Forelimb muscle (tissue), 1 donor: ENCODE measurements around the gene BRSK1. TPM values are rescaled to one million over a fixed set of nuclear protein-coding genes. Genes with fewer than 3 reads are reported as not detected.

ENCODE experiments used
- DNase-seq: peaks from one replicate; pipeline ENCODE4 v3.0.0-alpha.2; 2013; ENCODE audit warnings: low read depth
- polyA plus RNA-seq: library from polyadenylated mRNA; unstranded; fragments of 120-200 nt; gene quantifications from one replicate; pipeline ENCODE4 v1.2.1, GENCODE V29; 2013; ENCODE audit not compliant: insufficient read length

Gene BRSK1
- polyA plus RNA-seq, 1 donor = 7.4 TPM

DNA sequence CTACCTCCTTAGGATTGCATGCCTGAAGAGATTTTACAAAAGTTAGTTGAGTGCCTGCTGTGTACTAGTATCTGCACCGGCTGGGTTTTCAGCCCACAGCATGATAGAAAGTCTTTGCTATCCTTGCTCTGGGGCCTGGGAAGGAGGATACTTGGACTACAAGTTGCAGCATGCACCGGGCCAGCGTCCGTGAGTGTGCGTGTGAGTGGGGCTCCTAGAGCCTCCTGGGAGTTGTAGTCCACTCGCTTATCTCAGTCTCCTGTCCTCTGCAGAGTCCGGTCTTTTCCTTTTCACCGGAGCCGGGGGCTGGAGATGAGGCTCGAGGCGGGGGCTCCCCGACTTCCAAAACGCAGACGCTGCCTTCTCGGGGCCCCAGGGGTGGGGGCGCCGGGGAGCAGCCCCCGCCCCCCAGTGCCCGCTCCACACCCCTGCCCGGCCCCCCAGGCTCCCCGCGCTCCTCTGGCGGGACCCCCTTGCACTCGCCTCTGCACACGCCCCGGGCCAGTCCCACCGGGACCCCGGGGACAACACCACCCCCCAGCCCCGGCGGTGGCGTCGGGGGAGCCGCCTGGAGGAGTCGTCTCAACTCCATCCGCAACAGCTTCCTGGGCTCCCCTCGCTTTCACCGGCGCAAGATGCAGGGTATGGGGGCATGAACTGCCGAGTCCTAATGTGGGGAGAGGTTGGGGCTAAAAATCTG, 20.6 kb downstream of the BRSK1 start:
- no peak for DNase-seq

DNA sequence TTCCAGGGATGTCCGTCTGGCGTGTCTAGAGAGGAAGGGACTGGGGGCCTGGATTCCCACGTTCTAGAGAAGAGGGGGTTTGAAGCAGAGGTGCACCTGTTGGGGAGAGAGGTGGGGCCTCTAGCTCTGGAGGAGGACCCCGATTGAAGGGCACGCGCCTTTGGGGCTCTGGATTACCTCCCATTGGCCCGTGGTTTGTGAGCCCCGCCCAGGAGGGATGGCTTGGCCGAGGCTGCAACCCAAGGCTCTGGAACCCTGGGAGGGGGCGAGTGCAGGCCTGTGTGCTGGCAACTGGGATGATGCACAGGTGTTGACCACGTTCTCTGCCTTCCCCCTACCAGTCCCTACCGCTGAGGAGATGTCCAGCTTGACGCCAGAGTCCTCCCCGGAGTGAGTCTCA, 21.2 kb downstream of the BRSK1 start:
- no peak for DNase-seq

DNA sequence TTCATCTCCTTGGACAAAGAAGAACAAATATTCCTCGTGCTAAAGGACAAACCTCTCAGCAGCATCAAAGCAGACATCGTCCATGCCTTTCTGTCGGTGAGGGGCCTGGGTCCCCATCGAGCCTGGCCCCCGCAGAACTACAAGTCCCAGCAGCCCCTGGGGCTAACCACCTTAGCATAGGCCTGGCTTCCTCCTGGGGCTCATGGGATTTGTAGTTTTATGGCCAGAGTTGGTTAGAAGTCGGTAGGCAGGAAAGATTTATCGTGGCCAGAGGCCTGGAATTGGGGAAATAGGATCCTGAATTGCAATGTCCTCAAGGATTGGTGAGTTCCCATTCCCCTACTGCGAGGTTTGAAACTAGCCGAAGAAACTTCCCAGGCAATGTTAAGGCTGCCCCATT, 21.7 kb downstream of the BRSK1 start:
- DNase-seq = no peak

DNA sequence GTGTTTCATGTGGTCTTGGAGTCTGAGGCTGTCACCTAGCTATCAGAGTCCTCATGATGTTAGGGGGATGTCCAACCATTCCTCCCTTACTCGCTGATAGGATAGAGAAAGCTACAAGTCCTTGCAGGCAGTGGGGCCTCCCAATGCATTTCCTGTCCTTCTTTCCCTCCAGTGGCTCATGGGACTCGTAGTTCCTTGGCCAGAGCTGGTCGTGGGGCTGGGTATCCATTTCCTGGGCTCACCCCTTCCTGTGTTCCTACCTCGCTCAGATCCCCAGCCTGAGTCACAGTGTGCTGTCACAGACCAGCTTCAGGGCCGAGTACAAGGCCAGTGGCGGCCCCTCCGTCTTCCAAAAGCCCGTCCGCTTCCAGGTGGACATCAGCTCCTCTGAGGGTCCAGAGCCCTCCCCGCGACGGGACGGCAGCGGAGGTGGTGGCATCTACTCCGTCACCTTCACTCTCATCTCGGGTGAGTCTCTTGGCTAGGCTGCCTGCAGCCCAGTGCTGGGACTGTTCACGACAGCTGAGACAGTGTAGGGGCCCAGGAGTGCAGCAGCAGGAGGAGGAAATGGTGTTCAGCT, 22.3 kb downstream of the BRSK1 start:
- no peak for DNase-seq

GRCh38 chr19:55306712-55307111, 22.9 kb downstream of the BRSK1 start:
- DNase-seq = no peak

- no peak for DNase-seq
Observed at GRCh38 chr19:55308281-55308680, 24.5 kb downstream of the BRSK1 start.

DNA sequence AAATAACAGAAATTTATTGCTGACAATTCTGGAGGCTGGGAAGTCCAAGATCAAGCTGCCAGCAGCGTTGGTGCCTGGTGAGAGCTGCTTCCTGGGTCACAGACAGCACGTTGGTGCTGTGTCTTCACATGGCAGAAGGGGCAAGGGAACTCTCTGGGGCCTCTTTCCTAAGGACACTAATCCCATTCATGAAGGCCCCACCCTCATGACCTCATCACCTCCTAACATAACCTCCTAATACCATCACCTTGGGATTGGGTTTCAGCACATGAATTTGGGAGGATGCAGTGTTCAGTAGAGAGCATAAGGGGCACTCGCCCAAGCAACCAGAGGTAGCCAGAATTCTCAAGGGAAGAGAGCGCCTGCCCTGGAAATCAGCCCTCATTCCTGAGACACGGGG, 25.7 kb downstream of the BRSK1 start:
- no peak for DNase-seq

GRCh38 chr19:55310498-55310897, 26.7 kb downstream of the BRSK1 start:
- DNase-seq = no peak

DNA sequence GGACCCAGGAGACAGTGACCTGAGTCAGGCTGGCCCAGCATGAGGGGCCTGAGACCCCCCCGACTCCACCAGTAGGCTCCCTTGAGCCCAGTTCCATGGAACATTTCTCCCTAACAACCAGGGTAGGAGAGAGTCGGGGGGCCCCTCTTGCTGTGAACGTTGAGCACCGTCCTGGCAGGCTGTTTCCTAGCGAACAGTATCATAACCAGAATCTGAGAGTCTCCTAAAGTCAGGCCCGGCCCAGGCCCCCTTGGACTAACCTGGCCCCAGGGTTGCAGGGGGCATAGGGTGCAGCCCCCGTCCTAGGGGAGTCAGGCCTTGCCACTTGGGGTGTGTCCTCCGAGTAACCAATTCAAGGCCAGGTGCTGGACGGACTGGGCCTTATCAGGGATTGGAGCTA, 27.6 kb downstream of the BRSK1 start:
- DNase-seq = no peak

- DNase-seq = no peak
Observed at GRCh38 chr19:55311797-55312196, 28.0 kb downstream of the BRSK1 start.

DNA sequence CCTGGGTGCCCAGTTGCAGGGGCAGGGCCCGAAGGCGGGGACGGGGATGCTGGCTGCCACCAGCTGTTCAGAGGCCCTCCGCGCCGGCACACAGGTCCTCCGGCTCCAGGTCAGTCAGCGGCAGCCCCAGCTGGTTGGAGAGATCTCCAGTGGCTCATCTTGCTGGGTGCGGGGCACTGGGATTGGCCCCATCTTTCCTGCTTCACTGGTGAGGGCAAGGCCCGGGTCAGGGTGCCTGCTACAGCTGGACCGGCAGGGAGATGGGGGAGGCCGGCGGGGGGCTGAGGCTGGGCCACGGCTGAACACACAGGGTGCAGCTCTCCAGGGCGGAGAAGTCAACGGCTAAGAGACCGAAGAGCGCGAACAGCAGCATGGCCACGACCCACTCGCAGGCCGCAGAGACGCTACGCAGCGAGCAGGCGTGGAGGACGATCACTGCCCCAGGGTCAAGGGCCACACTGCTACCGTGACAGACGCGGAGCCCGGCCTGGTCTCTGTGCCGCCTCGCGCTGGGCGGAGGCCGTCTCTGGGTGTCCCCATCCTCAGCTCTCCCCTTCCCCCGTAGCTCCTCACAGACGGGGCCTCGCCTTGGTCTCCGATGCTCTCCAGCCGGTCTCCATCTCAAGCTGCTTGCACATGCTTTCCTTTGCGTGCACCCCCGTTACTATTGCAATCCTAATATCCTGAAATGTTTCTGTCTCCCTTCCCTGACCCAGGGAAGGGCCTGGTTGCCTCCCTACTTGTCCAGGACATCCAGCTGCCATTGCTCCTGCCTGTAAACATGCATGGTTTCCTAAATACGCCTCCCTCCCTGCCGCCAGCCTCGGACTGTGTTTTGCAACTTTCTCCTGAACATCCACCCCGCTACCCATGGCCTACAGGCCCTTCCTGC, 29.1 kb downstream of the BRSK1 start:
- no peak for DNase-seq

DNA sequence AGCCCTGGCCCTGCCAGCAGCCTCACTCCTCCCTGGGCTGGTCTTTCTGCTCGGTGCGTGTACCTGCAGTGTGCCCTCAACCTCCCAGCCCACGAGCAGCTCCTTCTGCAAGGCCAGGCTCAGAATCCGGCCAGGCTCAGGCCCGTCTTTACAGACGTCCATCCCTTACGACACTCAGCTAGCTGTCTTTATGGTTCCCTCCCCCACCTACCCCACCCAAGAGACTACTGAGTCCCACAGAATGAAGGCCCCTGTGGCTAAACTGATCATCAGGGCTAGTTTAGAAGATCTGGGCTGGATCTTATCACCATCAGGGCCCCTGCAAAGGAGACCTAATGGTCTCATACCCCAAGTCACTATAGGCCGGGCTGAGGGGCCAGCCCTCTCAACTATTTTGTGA, 30.6 kb downstream of the BRSK1 start:
- DNase-seq = no peak

- DNase-seq = no peak
Observed at GRCh38 chr19:55315956-55316525, 32.2 kb downstream of the BRSK1 start.

- no peak for DNase-seq
Observed at GRCh38 chr19:55316646-55317045, 32.8 kb downstream of the BRSK1 start.

- no peak for DNase-seq
Observed at GRCh38 chr19:55319785-55320184, 36.0 kb downstream of the BRSK1 start.

DNA sequence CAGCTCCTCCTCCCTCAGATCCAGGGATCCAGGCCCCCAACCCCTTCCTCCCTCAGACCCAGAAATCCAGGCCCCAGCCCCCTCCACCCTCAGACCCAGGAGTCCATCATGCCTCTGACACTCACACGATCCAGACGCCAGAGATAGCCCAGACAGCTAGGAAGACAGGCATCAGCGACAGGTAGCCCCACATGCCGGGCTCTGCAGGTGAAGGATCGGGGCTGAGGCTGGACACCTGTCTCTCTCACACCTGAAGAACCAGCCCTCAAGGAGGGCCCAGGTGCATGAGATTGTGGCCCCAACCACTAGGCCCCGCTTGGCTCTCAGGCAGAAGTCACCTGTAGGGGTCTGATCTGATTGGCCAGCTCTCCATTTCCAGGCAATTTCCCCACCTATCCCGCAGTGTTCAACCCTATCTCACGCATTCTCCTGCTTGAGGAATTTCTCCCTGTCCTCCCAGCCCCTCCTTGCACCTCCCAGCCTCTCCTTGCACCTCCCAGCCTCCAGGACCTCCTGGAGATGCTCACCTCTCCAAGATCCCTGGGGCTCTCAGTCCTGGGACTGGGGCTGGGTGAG, 37.1 kb downstream of the BRSK1 start:
- DNase-seq = no peak

- DNase-seq = no peak
Observed at GRCh38 chr19:55321466-55322137, 37.8 kb downstream of the BRSK1 start.

DNA sequence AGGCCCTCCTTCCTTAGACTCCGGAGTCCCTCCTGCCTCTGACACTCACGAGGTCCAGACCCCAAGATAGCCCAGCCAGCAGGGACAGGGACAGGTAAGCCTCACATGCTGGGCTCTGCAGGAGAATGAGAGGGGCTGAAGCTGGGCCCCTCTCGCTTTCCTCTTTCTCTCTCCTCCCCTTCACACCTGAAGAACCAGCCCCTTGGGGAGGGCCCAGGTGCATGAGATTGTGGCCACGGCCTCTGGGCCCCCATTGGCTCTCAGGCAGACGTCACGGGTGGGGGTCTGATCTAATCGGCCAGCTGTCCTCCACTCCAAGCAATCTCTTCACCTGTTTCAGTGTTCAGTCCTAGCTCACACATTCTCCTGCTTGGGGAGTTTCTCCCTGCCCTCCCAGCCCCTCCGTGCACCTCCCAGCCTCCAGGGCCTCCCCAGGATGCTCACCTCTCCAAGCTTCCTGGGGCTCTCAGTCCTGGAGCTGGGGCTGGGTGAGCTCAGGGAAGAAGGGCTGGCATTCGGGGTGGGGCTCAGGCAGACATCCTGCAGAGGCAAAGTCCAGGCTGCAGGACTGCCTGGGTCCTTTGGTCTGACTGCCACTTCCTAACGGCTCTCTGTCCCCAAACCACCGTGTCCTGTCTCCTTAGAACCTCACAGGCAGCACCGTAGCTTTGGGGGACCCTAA, 38.5 kb downstream of the BRSK1 start:
- no peak for DNase-seq

DNA sequence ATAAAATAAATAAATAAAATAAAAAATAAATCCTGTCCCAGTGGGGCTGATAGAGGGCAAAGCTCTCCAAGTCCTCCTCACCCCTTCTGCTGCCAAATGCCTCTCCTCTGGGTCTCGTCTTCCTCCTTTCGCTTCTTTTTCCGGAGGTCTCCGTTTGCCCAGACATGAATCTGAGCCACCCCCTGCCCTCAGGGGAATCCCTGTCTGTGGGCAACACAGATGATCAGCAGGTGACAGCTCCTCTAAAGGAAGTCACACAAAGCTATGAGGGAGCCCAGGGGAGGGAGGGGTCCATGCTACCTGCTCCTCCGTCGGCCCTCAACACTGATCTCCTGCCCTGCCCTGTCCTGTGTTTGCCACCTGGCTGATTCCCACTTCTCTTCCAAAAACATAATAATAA, 40.9 kb downstream of the BRSK1 start:
- no peak for DNase-seq

GRCh38 chr19:55325172-55325571, 41.4 kb downstream of the BRSK1 start, which contains the start of gene TMEM150B:
Gene TMEM150B (minus strand): TSS chr19:55325341. CDS start chr19:55321036, 4,305 bp downstream.
- no peak for DNase-seq
